Measurements from ENCODE around the gene CBARP.
A peak's percentile ranks its signal among the peaks of the same experiment; 100 is the strongest.

CBARP gene

GRCh38 chr19:1233115-1233667 lies 4.6 kb downstream of the CBARP start:
- Histone ChIP-seq H3K4me2 (ENCODE audit: low read length) (no peak overlapping the region), H3K9me3 (ENCODE audit: insufficient read depth, low read length) (no peaks in the 10 kb centered on the region)

GRCh38 chr19:1232652-1233072 lies 5.1 kb downstream of the CBARP start:
- no peaks in the 10 kb centered on the region for H3K79me2 ChIP-seq (ENCODE audit: low read length)
- H3K4me3 ChIP-seq (ENCODE audit: low read length), result no peak overlapping the region; the same call in 1 of the 2 replicates
- no peaks in the 10 kb centered on the region for H4K20me1 ChIP-seq (ENCODE audit: insufficient read depth, low read length)
- H2AFZ ChIP-seq (ENCODE audit: low read depth, low read length), result no peak overlapping the region
- TF ChIP-seq, protein P1, sequence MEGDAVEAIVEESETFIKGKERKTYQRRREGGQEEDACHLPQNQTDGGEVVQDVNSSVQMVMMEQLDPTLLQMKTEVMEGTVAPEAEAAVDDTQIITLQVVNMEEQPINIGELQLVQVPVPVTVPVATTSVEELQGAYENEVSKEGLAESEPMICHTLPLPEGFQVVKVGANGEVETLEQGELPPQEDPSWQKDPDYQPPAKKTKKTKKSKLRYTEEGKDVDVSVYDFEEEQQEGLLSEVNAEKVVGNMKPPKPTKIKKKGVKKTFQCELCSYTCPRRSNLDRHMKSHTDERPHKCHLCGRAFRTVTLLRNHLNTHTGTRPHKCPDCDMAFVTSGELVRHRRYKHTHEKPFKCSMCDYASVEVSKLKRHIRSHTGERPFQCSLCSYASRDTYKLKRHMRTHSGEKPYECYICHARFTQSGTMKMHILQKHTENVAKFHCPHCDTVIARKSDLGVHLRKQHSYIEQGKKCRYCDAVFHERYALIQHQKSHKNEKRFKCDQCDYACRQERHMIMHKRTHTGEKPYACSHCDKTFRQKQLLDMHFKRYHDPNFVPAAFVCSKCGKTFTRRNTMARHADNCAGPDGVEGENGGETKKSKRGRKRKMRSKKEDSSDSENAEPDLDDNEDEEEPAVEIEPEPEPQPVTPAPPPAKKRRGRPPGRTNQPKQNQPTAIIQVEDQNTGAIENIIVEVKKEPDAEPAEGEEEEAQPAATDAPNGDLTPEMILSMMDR (IDR thresholded peaks at IDR 0.05; ENCODE audit: low read depth, low read length), result no peak
- no peak for TF ChIP-seq EZH2phosphoT487 (IDR thresholded peaks at IDR 0.05; ENCODE audit: low read depth)
- peaks cover 24% of the 10 kb centered on the region for H3K4me1 ChIP-seq (ENCODE audit: low read length)
- peak overlapping the region; percentile 75 for H3K27ac ChIP-seq (ENCODE audit: low read length)
- peak overlapping the region; percentile 48; the same call in 1 of the 2 replicates for H3K4me2 ChIP-seq (ENCODE audit: low read length)
- H3K9me3 ChIP-seq (ENCODE audit: insufficient read depth, low read length), result no peaks in the 10 kb centered on the region
- no peaks in the 10 kb centered on the region for H3K27me3 ChIP-seq (ENCODE audit: low read depth, low read length)
- peaks cover 6% of the 10 kb centered on the region for H3K36me3 ChIP-seq (replicated peaks; ENCODE audit: low read depth, low read length)
- H3K9ac ChIP-seq (ENCODE audit: low read length), result peak overlapping the region; percentile 2; the same call in 1 of the 2 replicates

More at GRCh38 chr19:1233115-1233667, 4.6 kb downstream of the CBARP start:
- Histone ChIP-seq H3K27me3 (ENCODE audit: low read depth, low read length) (no peaks in the 10 kb centered on the region), H2AFZ (ENCODE audit: low read depth, low read length) (no peak overlapping the region), H4K20me1 (ENCODE audit: insufficient read depth, low read length) (no peaks in the 10 kb centered on the region), H3K27ac (ENCODE audit: low read length) (0 out of 2 replicates have a peak overlapping the region, but pooled peaks have one; percentile 75), H3K36me3 (replicated peaks; ENCODE audit: low read depth, low read length) (peaks cover 1% of the 10 kb centered on the region), H3K9ac (ENCODE audit: low read length) (no peak overlapping the region), H3K79me2 (ENCODE audit: low read length) (no peaks in the 10 kb centered on the region), H3K4me3 (ENCODE audit: low read length) (no peak overlapping the region), H3K4me1 (ENCODE audit: low read length) (peaks cover 25% of the 10 kb centered on the region)
- TF ChIP-seq EZH2phosphoT487 (IDR thresholded peaks at IDR 0.05; ENCODE audit: low read depth), result no peak
- TF ChIP-seq, protein P1 (IDR thresholded peaks at IDR 0.05; ENCODE audit: low read depth, low read length), result no peak

GRCh38 chr19:1231729-1232637 lies 5.8 kb downstream of the CBARP start:
- TF ChIP-seq, protein P1 (IDR thresholded peaks at IDR 0.05; ENCODE audit: low read depth, low read length), result no peak
- TF ChIP-seq EZH2phosphoT487 (IDR thresholded peaks at IDR 0.05; ENCODE audit: low read depth), result no peak
- Histone ChIP-seq H3K27ac (ENCODE audit: low read length) (peak overlapping the region; percentile 75), H3K36me3 (replicated peaks; ENCODE audit: low read depth, low read length) (peaks cover 10% of the 10 kb centered on the region), H3K79me2 (ENCODE audit: low read length) (no peaks in the 10 kb centered on the region), H3K4me1 (ENCODE audit: low read length) (peaks cover 24% of the 10 kb centered on the region), H3K27me3 (ENCODE audit: low read depth, low read length) (no peaks in the 10 kb centered on the region), H3K9me3 (ENCODE audit: insufficient read depth, low read length) (no peaks in the 10 kb centered on the region), H4K20me1 (ENCODE audit: insufficient read depth, low read length) (no peaks in the 10 kb centered on the region), H3K9ac (ENCODE audit: low read length) (peak overlapping the region; percentile 29; the same call in 1 of the 2 replicates), H2AFZ (ENCODE audit: low read depth, low read length) (no peak overlapping the region), H3K4me3 (ENCODE audit: low read length) (peak overlapping the region; percentile 14; the same call in 1 of the 2 replicates), H3K4me2 (ENCODE audit: low read length) (peak overlapping the region; percentile 48)
